ENCODE data around the gene KLK3.

KLK3 gene

DNA sequence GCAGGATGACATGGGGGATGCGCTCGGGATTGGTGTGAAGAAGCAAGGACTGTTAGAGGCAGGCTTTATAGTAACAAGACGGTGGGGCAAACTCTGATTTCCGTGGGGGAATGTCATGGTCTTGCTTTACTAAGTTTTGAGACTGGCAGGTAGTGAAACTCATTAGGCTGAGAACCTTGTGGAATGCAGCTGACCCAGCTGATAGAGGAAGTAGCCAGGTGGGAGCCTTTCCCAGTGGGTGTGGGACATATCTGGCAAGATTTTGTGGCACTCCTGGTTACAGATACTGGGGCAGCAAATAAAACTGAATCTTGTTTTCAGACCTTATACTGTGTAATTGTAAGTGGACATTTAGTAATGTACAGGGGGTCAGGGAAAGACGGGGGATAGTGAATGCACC is 25.5 kb downstream of the KLK3 start:
- TF ChIP-seq, protein P1, sequence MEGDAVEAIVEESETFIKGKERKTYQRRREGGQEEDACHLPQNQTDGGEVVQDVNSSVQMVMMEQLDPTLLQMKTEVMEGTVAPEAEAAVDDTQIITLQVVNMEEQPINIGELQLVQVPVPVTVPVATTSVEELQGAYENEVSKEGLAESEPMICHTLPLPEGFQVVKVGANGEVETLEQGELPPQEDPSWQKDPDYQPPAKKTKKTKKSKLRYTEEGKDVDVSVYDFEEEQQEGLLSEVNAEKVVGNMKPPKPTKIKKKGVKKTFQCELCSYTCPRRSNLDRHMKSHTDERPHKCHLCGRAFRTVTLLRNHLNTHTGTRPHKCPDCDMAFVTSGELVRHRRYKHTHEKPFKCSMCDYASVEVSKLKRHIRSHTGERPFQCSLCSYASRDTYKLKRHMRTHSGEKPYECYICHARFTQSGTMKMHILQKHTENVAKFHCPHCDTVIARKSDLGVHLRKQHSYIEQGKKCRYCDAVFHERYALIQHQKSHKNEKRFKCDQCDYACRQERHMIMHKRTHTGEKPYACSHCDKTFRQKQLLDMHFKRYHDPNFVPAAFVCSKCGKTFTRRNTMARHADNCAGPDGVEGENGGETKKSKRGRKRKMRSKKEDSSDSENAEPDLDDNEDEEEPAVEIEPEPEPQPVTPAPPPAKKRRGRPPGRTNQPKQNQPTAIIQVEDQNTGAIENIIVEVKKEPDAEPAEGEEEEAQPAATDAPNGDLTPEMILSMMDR (IDR thresholded peaks at IDR 0.05; ENCODE audit: low read depth, low read length), result no peak
- no peak for TF ChIP-seq EZH2phosphoT487 (IDR thresholded peaks at IDR 0.05; ENCODE audit: low read depth)
- no peak overlapping the region for H3K4me2 ChIP-seq (ENCODE audit: low read length)
- H3K9me3 ChIP-seq (ENCODE audit: insufficient read depth, low read length), result no peaks in the 10 kb centered on the region
- H3K9ac ChIP-seq (ENCODE audit: low read length), result no peak overlapping the region
- no peaks in the 10 kb centered on the region for H3K79me2 ChIP-seq (ENCODE audit: low read length)
- H3K36me3 ChIP-seq (replicated peaks; ENCODE audit: low read depth, low read length), result no peaks in the 10 kb centered on the region
- no peak overlapping the region for H3K4me3 ChIP-seq (ENCODE audit: low read length)
- no peak overlapping the region for H3K27ac ChIP-seq (ENCODE audit: low read length)
- peaks cover 53% of the 10 kb centered on the region for H3K27me3 ChIP-seq (ENCODE audit: low read depth, low read length)
- peaks cover 15% of the 10 kb centered on the region for H3K4me1 ChIP-seq (ENCODE audit: low read length)
- no peaks in the 10 kb centered on the region for H4K20me1 ChIP-seq (ENCODE audit: insufficient read depth, low read length)
- no peak overlapping the region for H2AFZ ChIP-seq (ENCODE audit: low read depth, low read length)

DNA sequence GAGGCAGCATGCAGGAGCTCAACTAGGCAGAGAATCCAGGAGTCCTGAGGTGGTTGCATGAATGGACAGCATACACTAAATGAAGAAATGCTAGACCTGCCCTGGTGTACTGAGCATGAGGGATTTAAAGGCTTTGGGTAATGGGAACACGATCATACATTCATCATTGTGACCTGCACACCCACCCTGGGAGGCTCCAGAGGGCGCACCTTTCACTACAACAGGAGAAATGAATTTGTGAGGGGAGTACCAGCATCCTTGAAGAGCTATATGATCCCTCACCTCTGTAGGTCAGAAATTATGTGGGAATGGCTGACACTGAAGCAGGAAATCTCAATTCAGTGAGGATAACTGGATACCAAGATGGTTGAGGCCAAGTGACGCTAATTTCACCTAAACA is 27.5 kb downstream of the KLK3 start:
- Histone ChIP-seq H3K27me3 (ENCODE audit: low read depth, low read length) (peaks cover 63% of the 10 kb centered on the region), H4K20me1 (ENCODE audit: insufficient read depth, low read length) (no peaks in the 10 kb centered on the region), H3K27ac (ENCODE audit: low read length) (no peak overlapping the region), H3K79me2 (ENCODE audit: low read length) (no peaks in the 10 kb centered on the region), H3K4me1 (ENCODE audit: low read length) (no peaks in the 10 kb centered on the region), H3K36me3 (replicated peaks; ENCODE audit: low read depth, low read length) (no peaks in the 10 kb centered on the region), H3K4me2 (ENCODE audit: low read length) (no peak overlapping the region), H3K4me3 (ENCODE audit: low read length) (no peak overlapping the region), H2AFZ (ENCODE audit: low read depth, low read length) (no peak overlapping the region), H3K9me3 (ENCODE audit: insufficient read depth, low read length) (no peaks in the 10 kb centered on the region), H3K9ac (ENCODE audit: low read length) (no peak overlapping the region)
- TF ChIP-seq, protein P1 (IDR thresholded peaks at IDR 0.05; ENCODE audit: low read depth, low read length), result peak; percentile 49
- TF ChIP-seq EZH2phosphoT487 (IDR thresholded peaks at IDR 0.05; ENCODE audit: low read depth), result no peak

DNA sequence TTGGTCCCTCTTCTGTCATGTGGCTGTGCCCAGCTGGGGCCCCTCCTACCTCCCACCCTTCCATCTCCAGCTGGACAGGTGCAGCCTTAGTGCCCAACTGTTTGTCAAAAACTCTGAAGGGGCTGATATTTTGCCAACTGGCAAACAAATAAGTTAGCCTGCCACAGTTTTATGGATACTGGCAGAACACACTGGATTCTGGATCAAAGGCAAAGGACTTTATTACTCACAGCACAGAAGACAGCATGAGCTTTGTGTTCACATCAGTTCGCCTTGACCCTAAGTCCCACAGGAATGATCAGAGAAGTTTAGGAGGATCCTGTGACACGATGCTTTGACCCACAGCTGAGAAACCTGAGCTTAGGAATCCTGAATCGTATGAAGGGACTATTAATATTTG is 34.9 kb downstream of the KLK3 start:
- no peak overlapping the region for H2AFZ ChIP-seq (ENCODE audit: low read depth, low read length)
- H3K4me2 ChIP-seq (ENCODE audit: low read length), result no peak overlapping the region
- H3K4me1 ChIP-seq (ENCODE audit: low read length), result peaks cover 17% of the 10 kb centered on the region
- H3K9ac ChIP-seq (ENCODE audit: low read length), result no peak overlapping the region
- H3K79me2 ChIP-seq (ENCODE audit: low read length), result no peaks in the 10 kb centered on the region
- no peaks in the 10 kb centered on the region for H3K36me3 ChIP-seq (replicated peaks; ENCODE audit: low read depth, low read length)
- peaks cover 1% of the 10 kb centered on the region; the same call in 1 of the 2 replicates for H3K9me3 ChIP-seq (ENCODE audit: insufficient read depth, low read length)
- no peak overlapping the region for H3K4me3 ChIP-seq (ENCODE audit: low read length)
- no peak for TF ChIP-seq EZH2phosphoT487 (IDR thresholded peaks at IDR 0.05; ENCODE audit: low read depth)
- TF ChIP-seq, protein P1 (IDR thresholded peaks at IDR 0.05; ENCODE audit: low read depth, low read length), result no peak
- no peak overlapping the region for H3K27ac ChIP-seq (ENCODE audit: low read length)
- peaks cover 39% of the 10 kb centered on the region for H3K27me3 ChIP-seq (ENCODE audit: low read depth, low read length)
- H4K20me1 ChIP-seq (ENCODE audit: insufficient read depth, low read length), result no peaks in the 10 kb centered on the region

DNA sequence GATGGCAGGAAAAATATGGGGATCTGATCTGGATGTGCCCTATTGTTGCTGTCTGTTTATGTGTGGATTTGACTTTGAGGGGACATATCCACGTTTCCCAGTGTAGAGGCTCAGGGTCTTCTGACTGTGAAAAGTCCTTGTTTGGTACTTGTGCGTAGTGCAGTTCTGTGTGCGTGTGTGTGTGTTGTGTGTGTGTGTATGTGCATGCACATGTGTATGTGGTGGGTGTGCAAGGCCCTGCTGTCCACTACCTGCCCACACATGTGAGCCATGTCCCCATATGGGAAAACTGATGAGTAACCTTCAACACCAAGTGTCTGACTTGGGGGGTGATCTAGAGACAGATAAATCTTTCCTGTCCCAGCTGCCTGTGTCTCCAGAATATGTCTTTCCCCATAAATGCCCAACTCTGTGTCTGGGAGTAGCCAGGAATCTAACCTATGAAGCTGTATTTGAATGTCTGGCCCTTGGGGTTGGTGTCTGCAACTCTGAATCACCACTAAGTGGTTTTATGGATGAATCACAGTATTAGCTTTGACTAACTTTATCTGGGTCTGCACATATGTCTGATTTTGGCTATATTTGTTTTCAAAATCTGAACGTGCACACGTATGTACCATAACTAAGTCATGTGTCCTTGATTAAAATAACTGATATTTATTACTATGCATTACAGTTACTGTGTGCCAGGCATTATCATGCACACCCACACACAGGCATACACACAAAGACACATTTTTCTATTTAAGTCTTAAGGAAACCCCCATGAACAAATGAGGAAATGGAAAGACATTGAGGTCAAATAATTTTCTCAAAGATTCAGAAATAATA is 35.9 kb downstream of the KLK3 start:
- Histone ChIP-seq H3K4me3 (ENCODE audit: low read length) (no peak overlapping the region), H3K36me3 (replicated peaks; ENCODE audit: low read depth, low read length) (no peaks in the 10 kb centered on the region), H3K4me2 (ENCODE audit: low read length) (peak overlapping the region; percentile 39), H3K27ac (ENCODE audit: low read length) (no peak overlapping the region), H2AFZ (ENCODE audit: low read depth, low read length) (no peak overlapping the region), H3K79me2 (ENCODE audit: low read length) (no peaks in the 10 kb centered on the region), H3K9ac (ENCODE audit: low read length) (no peak overlapping the region), H3K27me3 (ENCODE audit: low read depth, low read length) (peaks cover 29% of the 10 kb centered on the region), H3K9me3 (ENCODE audit: insufficient read depth, low read length) (peaks cover 6% of the 10 kb centered on the region; the same call in 1 of the 2 replicates), H4K20me1 (ENCODE audit: insufficient read depth, low read length) (no peaks in the 10 kb centered on the region), H3K4me1 (ENCODE audit: low read length) (peaks cover 17% of the 10 kb centered on the region)
- TF ChIP-seq, protein P1 (IDR thresholded peaks at IDR 0.05; ENCODE audit: low read depth, low read length), result no peak
- TF ChIP-seq EZH2phosphoT487 (IDR thresholded peaks at IDR 0.05; ENCODE audit: low read depth), result no peak

All from OCI-LY3 (cell line).